Measurements from ENCODE around the gene LIN54. TPM values are rescaled to one million over a fixed set of nuclear protein-coding genes. Genes with fewer than 3 reads are reported as not detected.
A peak's percentile ranks its signal among the peaks of the same experiment; 100 is the strongest.

The LIN54 gene
- total RNA-seq, 2 donors from 2014 or later = 2.0 to 2.9 TPM

DNA sequence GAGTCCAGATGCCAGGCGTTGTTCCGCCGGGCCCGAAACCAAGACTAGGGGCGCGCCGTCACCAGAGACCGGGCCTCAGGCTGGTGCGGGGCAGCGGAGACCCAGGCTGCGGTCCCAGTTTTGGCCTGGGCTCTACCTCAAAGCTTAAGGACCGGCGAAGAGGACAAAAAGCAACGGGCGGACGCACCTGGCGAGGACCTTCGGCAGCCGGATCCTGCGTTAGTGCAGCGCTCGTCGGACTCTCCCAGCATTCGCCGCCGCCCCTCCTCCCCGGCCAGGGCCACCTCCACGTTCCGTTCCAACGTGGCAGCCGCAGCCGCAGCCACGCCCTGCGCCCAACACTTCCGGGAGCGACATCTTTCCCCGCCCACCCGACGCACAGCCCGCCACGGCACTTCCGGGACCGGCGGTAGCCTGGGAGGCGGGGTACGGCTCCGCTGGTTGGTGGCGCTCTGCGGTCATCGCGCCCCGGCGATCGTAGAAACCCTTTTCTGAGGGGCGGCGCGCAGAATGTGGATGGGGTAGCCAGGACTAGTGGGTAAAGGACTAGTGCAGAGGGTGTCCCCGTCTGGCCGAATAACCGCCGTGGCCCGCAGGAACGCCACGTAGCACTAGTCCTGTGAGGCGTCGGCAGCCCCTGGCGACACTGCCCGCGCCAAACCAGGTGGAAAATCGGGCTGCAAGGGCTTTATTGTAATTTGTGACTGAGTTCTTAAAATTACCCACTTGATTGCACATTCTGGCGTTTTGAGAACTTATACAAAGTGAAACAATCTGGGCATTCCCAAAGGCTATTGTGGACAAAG, 119.5 kb downstream of the LIN54 start, which contains the start of gene SEC31A:
TSS of gene SEC31A (minus strand) at position 253 of the 806 bp plus-strand sequence. CDS start 9,217 bp downstream, outside the sequence.
- peaks cover 29% of the 10 kb centered on the region for H3K4me1 ChIP-seq
- WGBS, 2 donors = 0% methylated on average over 39 to 68 of the region's 71 CpGs
- intact Hi-C loops (cut with DNase I) = no loop called here

DNA sequence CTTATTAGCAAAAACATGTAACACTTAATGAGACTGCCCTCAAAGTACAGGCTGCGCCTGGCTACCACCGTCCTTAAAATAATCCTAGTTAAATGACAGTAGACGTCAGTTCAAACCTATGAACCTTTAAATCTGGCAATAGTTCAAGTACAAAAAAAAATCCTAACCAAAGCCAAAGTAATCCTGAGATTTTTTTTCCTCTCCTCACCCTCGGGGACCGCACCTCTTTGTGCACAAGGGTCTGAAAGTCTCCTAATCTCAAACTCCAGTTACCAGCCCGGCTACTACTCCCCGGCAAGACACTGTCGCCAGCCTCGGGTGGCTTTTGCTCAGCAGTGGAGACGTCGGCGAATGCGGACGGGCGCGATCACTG, 120.1 kb downstream of the LIN54 start:
- H3K4me3 ChIP-seq = peak overlapping the region; percentile 58 to 75
- ATAC-seq (no peak), DNase-seq (no peak)
- H3K27ac ChIP-seq = peak overlapping the region; percentile 96 to 99 (median 98)
- no peaks in the 10 kb centered on the region for H3K9me3 ChIP-seq
- 0% methylated on average over 6 to 16 of the region's 16 CpGs for WGBS, 2 donors
- no peak for TF ChIP-seq POLR2A (IDR thresholded peaks at IDR 0.05)
- TF ChIP-seq, protein P1, sequence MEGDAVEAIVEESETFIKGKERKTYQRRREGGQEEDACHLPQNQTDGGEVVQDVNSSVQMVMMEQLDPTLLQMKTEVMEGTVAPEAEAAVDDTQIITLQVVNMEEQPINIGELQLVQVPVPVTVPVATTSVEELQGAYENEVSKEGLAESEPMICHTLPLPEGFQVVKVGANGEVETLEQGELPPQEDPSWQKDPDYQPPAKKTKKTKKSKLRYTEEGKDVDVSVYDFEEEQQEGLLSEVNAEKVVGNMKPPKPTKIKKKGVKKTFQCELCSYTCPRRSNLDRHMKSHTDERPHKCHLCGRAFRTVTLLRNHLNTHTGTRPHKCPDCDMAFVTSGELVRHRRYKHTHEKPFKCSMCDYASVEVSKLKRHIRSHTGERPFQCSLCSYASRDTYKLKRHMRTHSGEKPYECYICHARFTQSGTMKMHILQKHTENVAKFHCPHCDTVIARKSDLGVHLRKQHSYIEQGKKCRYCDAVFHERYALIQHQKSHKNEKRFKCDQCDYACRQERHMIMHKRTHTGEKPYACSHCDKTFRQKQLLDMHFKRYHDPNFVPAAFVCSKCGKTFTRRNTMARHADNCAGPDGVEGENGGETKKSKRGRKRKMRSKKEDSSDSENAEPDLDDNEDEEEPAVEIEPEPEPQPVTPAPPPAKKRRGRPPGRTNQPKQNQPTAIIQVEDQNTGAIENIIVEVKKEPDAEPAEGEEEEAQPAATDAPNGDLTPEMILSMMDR (IDR thresholded peaks at IDR 0.05) = no peak
- intact Hi-C loops (cut with DNase I) = no loop called here
- peaks cover 35% of the 10 kb centered on the region for H3K4me1 ChIP-seq
- H3K27me3 ChIP-seq = no peaks in the 10 kb centered on the region
- peaks cover 0 to 5% of the 10 kb centered on the region in 2 donors for H3K36me3 ChIP-seq (replicated peaks in 1 of 2; ENCODE audit: insufficient read depth in 1 of 2, low read depth in 2 of 2)

More for the DNA sequence above, 119.5 kb downstream of the LIN54 start, which contains the start of gene SEC31A:
- DNase-seq (peak; percentile 97 to 98 (median 97)), ATAC-seq (peak; percentile 95)
- H3K36me3 ChIP-seq (replicated peaks in 1 of 2; ENCODE audit: insufficient read depth in 1 of 2, low read depth in 2 of 2) = peaks cover 0 to 5% of the 10 kb centered on the region in 2 donors
- peak; percentile 99 for TF ChIP-seq POLR2A (IDR thresholded peaks at IDR 0.05)
- TF ChIP-seq, protein P1 (IDR thresholded peaks at IDR 0.05) = peak in 4 of 7 experiments; percentile 12 to 34 (median 18)
- H3K4me3 ChIP-seq = peak within 1 kb of the TSS; percentile 58 to 75
- H3K9me3 ChIP-seq = no peaks in the 10 kb centered on the region
- H3K27me3 ChIP-seq = no peaks in the 10 kb centered on the region
- H3K27ac ChIP-seq = peak within 1 kb of the TSS; percentile 96 to 99 (median 98)

DNA sequence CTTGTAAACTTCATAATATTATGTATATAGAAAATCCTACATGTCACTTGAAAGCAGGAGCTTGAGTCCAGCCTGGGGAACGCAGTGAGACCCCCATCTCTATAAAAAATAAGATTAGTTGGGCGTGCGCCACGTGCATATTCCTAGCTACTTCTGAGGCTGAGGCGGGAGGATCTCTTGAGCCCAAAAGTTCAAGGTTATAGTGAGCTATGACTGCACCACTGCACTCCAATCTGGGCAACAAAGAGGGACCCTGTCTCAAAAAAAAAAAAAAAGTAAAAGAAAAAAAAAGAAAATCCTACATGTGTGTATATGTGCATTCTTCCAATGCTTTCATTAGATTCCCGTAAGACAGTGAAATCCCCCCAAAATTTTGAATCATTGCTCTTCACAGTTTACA, 121.3 kb downstream of the LIN54 start:
- H3K27me3 ChIP-seq = no peaks in the 10 kb centered on the region
- WGBS, 2 donors = 30 to 36% methylated on average over 6 of the region's 6 CpGs
- ATAC-seq (no peak), DNase-seq (no peak)
- H3K4me3 ChIP-seq = peak overlapping the region; percentile 2 to 58
- H3K4me1 ChIP-seq = peaks cover 44% of the 10 kb centered on the region
- intact Hi-C loops (cut with DNase I) = no loop called here
- no peak for TF ChIP-seq POLR2A (IDR thresholded peaks at IDR 0.05)
- TF ChIP-seq, protein P1 (IDR thresholded peaks at IDR 0.05) = no peak
- peak overlapping the region in 3 of 4 donors; percentile 3 to 99 (median 96) for H3K27ac ChIP-seq
- peaks cover 0 to 3% of the 10 kb centered on the region in 2 donors for H3K36me3 ChIP-seq (replicated peaks in 1 of 2; ENCODE audit: insufficient read depth in 1 of 2, low read depth in 2 of 2)
- no peaks in the 10 kb centered on the region for H3K9me3 ChIP-seq

DNA sequence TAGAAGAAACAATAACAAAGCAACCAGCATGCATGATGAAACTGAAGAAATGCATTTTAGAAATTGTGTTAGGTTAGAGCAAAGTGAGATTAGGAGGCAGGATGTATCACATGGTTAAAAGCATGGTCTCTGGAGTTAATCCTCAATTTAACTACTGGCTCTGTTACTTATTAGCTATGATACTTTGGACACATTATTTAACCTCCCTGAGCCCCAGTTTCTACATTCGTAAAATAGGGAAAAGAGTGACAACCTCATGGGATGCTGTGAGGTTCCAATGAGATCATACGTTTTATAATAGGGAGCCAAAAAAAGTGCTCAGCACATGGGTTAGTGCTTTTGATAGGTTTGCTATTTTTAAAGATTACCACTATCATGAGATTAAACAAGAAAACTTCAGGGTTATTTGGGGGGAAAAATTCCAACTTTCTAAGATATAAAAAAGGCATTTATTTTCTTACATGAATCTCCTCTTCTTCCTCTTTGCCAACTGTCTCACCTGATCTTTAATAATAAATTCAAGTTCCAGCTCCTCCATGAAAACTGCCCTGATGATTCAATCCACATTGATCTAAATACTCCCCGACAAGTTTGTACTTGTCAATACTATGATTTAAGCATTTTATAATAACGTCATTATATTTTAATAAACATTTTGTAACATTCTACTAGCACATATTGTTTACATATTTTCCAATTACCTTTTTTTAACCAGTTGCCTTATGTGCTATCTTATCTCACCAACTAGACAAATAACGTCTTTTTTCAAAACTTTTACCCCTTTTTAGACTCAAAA, 124.3 kb downstream of the LIN54 start:
- no peak for DNase-seq
- no peaks in the 10 kb centered on the region for H3K27me3 ChIP-seq
- WGBS, 2 donors = 9 to 16% methylated on average over 5 of the region's 5 CpGs
- H3K4me1 ChIP-seq = peaks cover 57% of the 10 kb centered on the region
- ATAC-seq = no peak
- peak in 1 of 3 donors; percentile 13 for TF ChIP-seq POLR2A (IDR thresholded peaks at IDR 0.05)
- TF ChIP-seq, protein P1 (IDR thresholded peaks at IDR 0.05) = no peak
- no peaks in the 10 kb centered on the region for H3K9me3 ChIP-seq
- H3K27ac ChIP-seq = peak overlapping the region in 3 of 4 donors; percentile 35 to 99 (median 57)
- no peaks in the 10 kb centered on the region for H3K36me3 ChIP-seq (replicated peaks in 1 of 2; ENCODE audit: insufficient read depth in 1 of 2, low read depth in 2 of 2)
- H3K4me3 ChIP-seq = no peak overlapping the region
- intact Hi-C loops (cut with DNase I) = no loop called here
